CD4-positive, alpha-beta T cell (primary cell): ENCODE results near the gene COL23A1. TPM values are rescaled to one million over a fixed set of nuclear protein-coding genes. Genes with fewer than 3 reads are reported as not detected.

Source experiments
- ATAC-seq: fragments of 200-7000 bp; cut with Tn5 transposase; one replicate; pipeline ENCODE4 v1.10.0; 2022; ENCODE audit warnings: mild to moderate bottlenecking; ENCODE audit not compliant: poor library complexity
- CTCF ChIA-PET: fragments of 350-600 bp; sonication (Branson Sonifier 250); formaldehyde crosslinking; loops from one replicate; lab custom pipeline; 2021; ENCODE audit warnings: antibody characterized with exemption, inconsistent platforms; lab: Charles Lee
- POLR2A ChIA-PET: fragments of 350-600 bp; sonication (Branson Sonifier 250); formaldehyde crosslinking; loops from one replicate; lab custom pipeline; 2021; ENCODE audit warnings: antibody characterized with exemption, inconsistent platforms; lab: Charles Lee
- DNase-seq, 14 experiments: peaks; one replicate each; pipeline ENCODE4 v3.0.0-alpha.2; 2013 to 2020; ENCODE audit warnings: mixed read lengths in 2 of 14
- H3K27ac ChIP-seq, 2 donors: one replicate each; pipeline versions ENCODE4 v1.5.1 to v1.7.0; 2013; ENCODE audit warnings: low read length in 2 of 2, low read depth in 1 of 2, mild to moderate bottlenecking in 1 of 2
- H3K27me3 ChIP-seq, 2 experiments: 1 replicate in 1 of 2; 2 replicates in 1 of 2; pipeline versions ENCODE4 v1.6.1 to v1.7.0; 2013; ENCODE audit warnings: low read length in 2 of 2, control low read depth in 1 of 2, mild to moderate bottlenecking in 1 of 2, moderate library complexity in 1 of 2; ENCODE audit not compliant: insufficient read depth in 2 of 2, control insufficient read depth in 1 of 2
- H3K36me3 ChIP-seq: one replicate; pipeline ENCODE4 v1.6.1; 2013; ENCODE audit warnings: low read length, control low read depth; ENCODE audit not compliant: insufficient read depth
- H3K4me1 ChIP-seq: one replicate; pipeline ENCODE4 v1.6.1; 2013; ENCODE audit warnings: low read length, control low read depth; ENCODE audit not compliant: insufficient read depth
- H3K4me3 ChIP-seq: one replicate; pipeline ENCODE4 v1.5.1; 2013; ENCODE audit warnings: mild to moderate bottlenecking, low read length, moderate library complexity
- H3K9me3 ChIP-seq, 2 experiments: 1 replicate in 1 of 2; 2 replicates in 1 of 2; pipeline versions ENCODE4 v1.6.1 to v1.7.0; 2013; ENCODE audit warnings: low read length in 2 of 2, mild to moderate bottlenecking in 2 of 2, control low read depth in 1 of 2, moderate library complexity in 1 of 2; ENCODE audit not compliant: control insufficient read depth in 1 of 2, insufficient read depth in 1 of 2
- H3K27ac Mint-ChIP-seq: one replicate; pipeline ENCODE4 v1.8.0; 2020; ENCODE audit warnings: mixed read lengths
- H3K27me3 Mint-ChIP-seq: one replicate; pipeline ENCODE4 v1.8.0; 2021; ENCODE audit warnings: mixed read lengths
- H3K36me3 Mint-ChIP-seq: one replicate; pipeline ENCODE4 v1.8.0; 2021; ENCODE audit warnings: low read depth, mixed read lengths
- H3K4me1 Mint-ChIP-seq: one replicate; pipeline ENCODE4 v1.8.0; 2021; ENCODE audit warnings: low read depth, mixed read lengths
- H3K4me3 Mint-ChIP-seq: one replicate; pipeline ENCODE4 v1.8.0; 2020; ENCODE audit warnings: mild to moderate bottlenecking, mixed read lengths
- H3K9me3 Mint-ChIP-seq: one replicate; pipeline ENCODE4 v1.8.0; 2020; ENCODE audit warnings: mixed read lengths
- intact Hi-C, 2 experiments: fragments of 100-400 bp; cut with DNase I in 1 of 2; cut with micrococcal nuclease in 1 of 2; formaldehyde crosslinking; loops; one replicate each; pipeline versions ENCODE4 v1.15.1 to v1.9.0; 2023 to 2025; cut with DNase I, micrococcal nuclease
- total RNA-seq, 174 experiments: library from RNA in 2 of 174; stranded (reverse) in 2 of 174; gene quantifications; one replicate each; pipeline ENCODE4 v1.2.3 and lab custom pipeline; 2021 to 2026
- TF ChIP-seq, protein P1 (sequence below): fragments of 200-600 bp; IDR thresholded peaks from one replicate; pipeline ENCODE4 v1.8.0; 2022; ENCODE audit warnings: antibody characterized with exemption, mild to moderate bottlenecking

The COL23A1 gene
- total RNA-seq, 2 experiments from 2014 or later, result not detected

GRCh38 chr5:178327446-178327845, 262.7 kb downstream of the COL23A1 start:
- Mint-ChIP-seq H3K4me1 (peaks cover 4% of the 10 kb centered on the region), H3K36me3 (no peaks in the 10 kb centered on the region), H3K27me3 (no peaks in the 10 kb centered on the region), H3K4me3 (no peak overlapping the region), H3K27ac (no peak overlapping the region), H3K9me3 (no peaks in the 10 kb centered on the region)
- TF ChIP-seq, protein P1, sequence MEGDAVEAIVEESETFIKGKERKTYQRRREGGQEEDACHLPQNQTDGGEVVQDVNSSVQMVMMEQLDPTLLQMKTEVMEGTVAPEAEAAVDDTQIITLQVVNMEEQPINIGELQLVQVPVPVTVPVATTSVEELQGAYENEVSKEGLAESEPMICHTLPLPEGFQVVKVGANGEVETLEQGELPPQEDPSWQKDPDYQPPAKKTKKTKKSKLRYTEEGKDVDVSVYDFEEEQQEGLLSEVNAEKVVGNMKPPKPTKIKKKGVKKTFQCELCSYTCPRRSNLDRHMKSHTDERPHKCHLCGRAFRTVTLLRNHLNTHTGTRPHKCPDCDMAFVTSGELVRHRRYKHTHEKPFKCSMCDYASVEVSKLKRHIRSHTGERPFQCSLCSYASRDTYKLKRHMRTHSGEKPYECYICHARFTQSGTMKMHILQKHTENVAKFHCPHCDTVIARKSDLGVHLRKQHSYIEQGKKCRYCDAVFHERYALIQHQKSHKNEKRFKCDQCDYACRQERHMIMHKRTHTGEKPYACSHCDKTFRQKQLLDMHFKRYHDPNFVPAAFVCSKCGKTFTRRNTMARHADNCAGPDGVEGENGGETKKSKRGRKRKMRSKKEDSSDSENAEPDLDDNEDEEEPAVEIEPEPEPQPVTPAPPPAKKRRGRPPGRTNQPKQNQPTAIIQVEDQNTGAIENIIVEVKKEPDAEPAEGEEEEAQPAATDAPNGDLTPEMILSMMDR, result no peak
- CTCF ChIA-PET, result no interaction called here
- H3K4me3 ChIP-seq, result no peak overlapping the region
- no peaks in the 10 kb centered on the region for H3K27me3 ChIP-seq
- no peak for ATAC-seq
- no peaks in the 10 kb centered on the region for H3K36me3 ChIP-seq
- intact Hi-C loops, result no loop called here
- no peaks in the 10 kb centered on the region for H3K4me1 ChIP-seq
- H3K9me3 ChIP-seq, result no peaks in the 10 kb centered on the region
- POLR2A ChIA-PET, result no interaction called here
- H3K27ac ChIP-seq, result no peak overlapping the region
- DNase-seq, result no peak

GRCh38 chr5:178326374-178326715, 263.8 kb downstream of the COL23A1 start:
- no peak for ATAC-seq
- no peaks in the 10 kb centered on the region for H3K9me3 ChIP-seq
- CTCF ChIA-PET, result no interaction called here

DNA sequence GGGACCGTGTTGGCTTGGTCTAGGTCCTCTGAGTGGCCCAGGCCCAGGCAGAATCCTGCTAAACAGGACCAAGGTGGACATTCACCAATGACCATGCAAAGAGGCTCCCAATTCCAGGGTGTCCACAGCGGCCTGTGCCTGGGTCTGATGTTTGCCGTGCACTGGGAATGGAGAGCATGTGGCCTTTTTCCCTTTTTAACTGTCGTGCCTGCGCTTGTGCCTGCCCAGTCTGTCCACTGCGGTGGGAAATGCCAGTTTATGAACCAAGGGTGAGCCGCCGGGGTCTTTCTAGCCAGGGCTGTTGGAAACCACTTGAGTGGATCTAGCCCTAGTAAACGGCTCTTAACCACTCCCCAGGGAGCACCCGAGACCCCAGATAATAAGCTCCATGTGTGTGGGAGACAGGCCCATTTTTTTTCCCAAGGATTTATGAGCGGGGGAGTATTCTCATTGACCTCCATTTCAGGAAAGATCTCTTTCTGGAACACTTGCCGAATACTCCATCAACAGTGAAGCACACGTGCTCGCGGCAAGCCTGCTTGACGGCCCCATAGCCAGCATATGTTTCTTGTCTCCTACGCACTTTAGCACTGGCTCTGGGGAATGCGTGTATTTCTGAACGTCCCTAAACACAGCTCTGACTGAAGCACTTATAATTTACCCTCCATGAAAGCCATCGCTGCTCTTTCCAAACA, 264.4 kb downstream of the COL23A1 start:
- Histone ChIP-seq H3K4me3 (no peak overlapping the region), H3K27me3 (no peaks in the 10 kb centered on the region), H3K36me3 (no peaks in the 10 kb centered on the region), H3K4me1 (no peaks in the 10 kb centered on the region), H3K9me3 (peaks cover 0 to under 1% of the 10 kb centered on the region in 2 experiments), H3K27ac (no peak overlapping the region)
- Mint-ChIP-seq H3K27ac (no peak overlapping the region), H3K36me3 (no peaks in the 10 kb centered on the region), H3K4me1 (peaks cover 4% of the 10 kb centered on the region), H3K27me3 (no peaks in the 10 kb centered on the region), H3K4me3 (no peak overlapping the region), H3K9me3 (no peaks in the 10 kb centered on the region)
- DNase-seq (no peak), ATAC-seq (no peak)
- intact Hi-C loops, result no loop called here
- TF ChIP-seq, protein P1, result no peak
- ChIA-PET POLR2A (no interaction called here), CTCF (no interaction called here)

More at GRCh38 chr5:178326374-178326715, 263.8 kb downstream of the COL23A1 start:
- peaks cover 4% of the 10 kb centered on the region for H3K4me1 Mint-ChIP-seq
- intact Hi-C loops, result no loop called here
- no peak for DNase-seq
- no peaks in the 10 kb centered on the region for H3K9me3 Mint-ChIP-seq
- no peaks in the 10 kb centered on the region for H3K36me3 ChIP-seq
- no peaks in the 10 kb centered on the region for H3K4me1 ChIP-seq
- TF ChIP-seq, protein P1, result no peak
- no peak overlapping the region for H3K27ac Mint-ChIP-seq
- no peak overlapping the region for H3K27ac ChIP-seq
- no peak overlapping the region for H3K4me3 Mint-ChIP-seq
- H3K36me3 Mint-ChIP-seq, result no peaks in the 10 kb centered on the region
- POLR2A ChIA-PET, result no interaction called here
- no peaks in the 10 kb centered on the region for H3K27me3 ChIP-seq
- H3K4me3 ChIP-seq, result no peak overlapping the region
- H3K27me3 Mint-ChIP-seq, result no peaks in the 10 kb centered on the region
